Measurements from ENCODE around the gene FARS2. TPM values are rescaled to one million over a fixed set of nuclear protein-coding genes. Genes with fewer than 3 reads are reported as not detected.

FARS2 gene
- total RNA-seq, 1 donor from 2014 or later: 10.0 TPM

- ATAC-seq (no peak), DNase-seq (ENCODE audit: low spot score) (no peak)
Measured at GRCh38 chr6:5707281-5708045, 446.1 kb downstream of the FARS2 start.

DNA sequence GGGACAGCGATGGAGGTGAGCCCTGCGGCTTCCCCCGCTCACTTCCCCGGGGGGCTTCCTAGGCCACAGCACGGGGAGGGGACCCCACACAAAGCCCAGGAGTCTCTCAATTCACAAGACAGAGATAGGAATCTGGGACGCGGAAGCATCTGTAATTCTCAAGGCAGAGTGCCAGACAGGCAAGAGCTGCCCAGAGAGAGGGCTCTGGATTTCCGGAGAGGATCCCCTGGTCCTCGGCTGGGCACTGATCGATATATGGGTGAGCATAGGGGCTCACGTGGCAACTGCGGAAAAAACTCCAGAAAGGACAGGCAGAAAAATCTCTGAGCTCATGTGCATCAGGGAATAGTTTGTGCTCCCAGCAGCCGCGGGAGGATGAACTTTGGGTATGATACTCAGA lies 449.2 kb downstream of the FARS2 start:
- DNase-seq (ENCODE audit: low spot score): no peak
- no peak for ATAC-seq

DNA sequence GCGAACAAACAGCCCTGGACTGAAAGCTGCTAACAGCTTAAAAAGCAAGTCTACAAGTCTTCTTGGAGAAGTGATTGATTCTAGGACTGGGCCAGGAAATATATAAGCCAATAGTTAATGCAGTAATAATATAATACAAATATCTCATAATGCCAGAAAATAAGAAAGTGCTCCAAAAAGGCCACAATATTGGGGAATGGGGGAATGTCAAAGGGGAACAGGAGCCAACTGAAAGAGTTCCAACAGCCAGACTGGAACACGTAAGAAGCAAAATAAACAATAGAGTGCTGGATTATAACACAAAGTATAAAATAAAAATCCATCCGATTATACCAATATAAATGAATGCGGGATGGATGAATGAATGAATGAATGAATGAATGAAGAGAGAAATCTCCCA lies 449.6 kb downstream of the FARS2 start:
- no peak for DNase-seq (ENCODE audit: low spot score)
- ATAC-seq: no peak

- DNase-seq (ENCODE audit: low spot score): no peak
- ATAC-seq: no peak
Measured at GRCh38 chr6:5712349-5713215, 451.3 kb downstream of the FARS2 start.

- DNase-seq (ENCODE audit: low spot score): no peak
- no peak for ATAC-seq
Measured at GRCh38 chr6:5713519-5713918, 452.2 kb downstream of the FARS2 start.

GRCh38 chr6:5718231-5718947 lies 457.1 kb downstream of the FARS2 start:
- no peak for ATAC-seq
- DNase-seq (ENCODE audit: low spot score): no peak

- ATAC-seq (peak; percentile 58), DNase-seq (ENCODE audit: low spot score) (no peak)
Measured at GRCh38 chr6:5723841-5724691, 462.8 kb downstream of the FARS2 start.

DNA sequence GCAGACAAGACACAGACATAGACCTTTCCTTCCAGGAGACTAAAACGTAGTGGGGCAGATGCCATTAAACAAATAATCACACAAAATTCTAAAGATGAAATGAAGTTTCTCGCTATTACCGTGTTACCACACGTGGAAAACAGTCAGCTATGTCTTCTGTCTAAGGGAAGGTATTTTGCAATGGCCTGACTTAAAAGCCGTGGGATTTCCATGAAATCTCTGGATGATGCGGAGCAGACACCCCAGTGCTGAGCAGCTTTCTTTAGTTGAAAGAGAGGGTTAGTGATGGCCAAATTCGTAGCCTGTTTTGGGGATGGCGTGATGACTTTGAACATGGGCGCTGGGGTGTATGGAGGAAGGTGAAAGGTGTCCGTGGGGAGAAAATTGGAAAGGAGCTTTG lies 463.6 kb downstream of the FARS2 start:
- ATAC-seq: no peak
- no peak for DNase-seq (ENCODE audit: low spot score)

- no peak for DNase-seq (ENCODE audit: low spot score)
- ATAC-seq: no peak
Measured at GRCh38 chr6:5726976-5727718, 465.8 kb downstream of the FARS2 start.

DNA sequence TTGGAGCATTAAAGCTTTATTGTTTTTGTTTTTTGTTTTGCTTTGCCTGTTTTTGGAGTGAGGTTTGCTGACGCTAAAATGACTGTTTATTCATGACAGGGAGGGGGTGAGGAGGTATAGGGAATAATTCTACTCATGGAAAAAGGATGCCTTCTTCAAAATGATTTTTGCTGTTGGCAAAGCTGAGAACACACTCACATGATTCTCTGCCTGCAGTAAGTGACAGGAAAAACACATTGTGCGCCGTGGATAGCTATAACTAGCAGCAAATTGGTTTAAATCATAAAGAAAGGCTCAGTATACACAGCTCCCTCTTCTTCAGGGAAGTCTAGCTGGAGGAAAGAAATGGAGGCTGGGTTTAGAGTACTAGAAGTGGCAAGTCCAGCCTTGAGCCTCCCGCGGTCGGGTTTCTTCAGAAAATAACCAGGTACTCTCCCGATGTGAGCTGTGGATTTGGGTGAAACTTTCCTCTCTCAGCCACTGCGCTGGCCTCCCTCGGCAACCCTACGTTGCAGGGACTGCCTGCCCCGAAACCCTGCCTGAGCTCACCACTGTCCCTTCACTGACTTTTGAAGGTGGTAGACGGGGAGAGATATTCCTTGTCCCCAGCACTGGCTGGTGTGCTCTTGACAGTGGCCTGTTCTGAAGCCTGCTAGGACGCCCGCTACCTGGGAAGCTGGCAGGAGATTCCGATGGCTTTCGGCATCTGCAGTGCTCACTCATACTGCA lies 467.2 kb downstream of the FARS2 start:
- ATAC-seq (no peak), DNase-seq (ENCODE audit: low spot score) (no peak)

DNA sequence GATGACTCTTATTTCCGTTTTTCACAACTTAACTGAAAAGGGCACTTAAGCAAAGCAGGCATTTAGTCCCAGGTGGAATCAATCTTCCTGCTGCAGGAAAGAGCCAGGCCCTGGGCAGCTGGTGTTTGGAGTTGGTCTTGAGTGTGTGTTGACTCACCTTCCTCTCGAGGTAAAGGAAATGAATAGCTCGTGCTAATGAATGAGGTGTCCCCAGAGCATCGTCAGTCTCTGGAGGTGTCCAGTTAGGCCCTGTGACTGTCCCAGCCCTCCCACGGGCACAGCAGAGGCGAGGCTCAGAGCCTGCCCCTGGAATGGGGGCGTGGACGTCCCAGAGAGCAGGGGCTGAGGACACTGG lies 467.7 kb downstream of the FARS2 start:
- DNase-seq (ENCODE audit: low spot score) (no peak), ATAC-seq (no peak)

DNA sequence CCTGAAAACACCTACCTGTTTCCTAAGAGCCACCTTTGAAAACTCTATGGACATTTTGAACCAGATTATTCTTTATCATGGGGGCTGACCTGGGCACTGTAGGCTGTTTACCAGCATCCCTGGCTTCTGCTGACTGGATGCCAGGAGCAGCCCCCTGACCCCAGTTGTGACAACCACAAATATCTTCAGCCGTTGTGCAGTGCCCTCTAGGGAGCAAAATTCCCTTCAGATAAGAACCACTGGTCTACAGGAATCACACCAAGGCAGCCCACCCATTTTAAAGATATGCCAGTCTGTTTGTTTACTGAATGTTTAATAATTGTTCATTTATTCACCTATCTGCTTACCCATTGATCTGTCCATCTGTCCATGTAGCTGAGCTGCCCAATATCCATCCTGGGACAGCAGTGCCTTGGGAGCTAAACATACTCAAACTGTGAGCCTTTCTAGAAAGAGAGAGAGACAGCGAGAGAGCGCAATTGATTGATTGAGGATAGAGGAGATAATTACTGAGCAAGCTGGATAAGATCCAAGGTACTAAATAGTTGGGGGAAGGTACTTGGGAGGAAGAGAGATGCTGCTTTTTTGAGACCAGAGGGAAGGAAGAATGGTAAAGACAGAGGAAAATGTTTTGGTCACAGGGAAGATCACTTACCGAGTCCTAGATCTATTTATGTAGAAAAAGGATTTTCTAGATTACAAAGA lies 468.7 kb downstream of the FARS2 start:
- no peak for ATAC-seq
- DNase-seq (ENCODE audit: low spot score): no peak

DNA sequence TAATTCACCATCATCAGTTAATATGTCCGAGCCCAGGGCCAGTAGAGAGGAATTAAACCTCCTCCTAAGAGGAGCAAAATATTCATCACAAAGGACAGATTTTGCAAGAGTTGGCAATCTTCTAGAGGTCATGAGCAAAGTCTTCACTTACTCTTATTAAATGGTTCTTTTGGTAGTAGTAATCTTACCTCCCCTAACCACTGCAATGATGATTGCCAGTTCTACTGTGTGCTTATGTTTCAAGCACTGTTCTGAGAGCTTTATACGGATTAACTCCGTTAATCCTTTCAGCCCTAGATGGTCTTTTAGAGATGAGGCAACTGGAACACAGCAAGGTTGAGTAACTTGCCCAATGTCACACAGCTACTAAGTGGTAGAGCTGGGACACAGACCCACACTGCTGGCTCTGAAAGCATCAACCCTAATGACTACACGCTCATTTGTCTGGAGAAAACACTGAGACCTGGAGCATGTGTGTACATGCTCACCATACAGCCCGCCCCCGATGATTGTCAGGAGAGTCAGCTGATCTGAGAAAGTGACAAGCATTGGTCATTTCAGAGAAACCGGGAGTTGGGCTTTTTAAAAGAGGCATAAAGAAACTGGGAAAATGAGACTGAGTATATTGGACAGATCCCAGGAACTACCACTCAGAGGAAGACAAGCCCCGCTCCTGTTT lies 469.4 kb downstream of the FARS2 start:
- DNase-seq (ENCODE audit: low spot score) (no peak), ATAC-seq (no peak)

DNA sequence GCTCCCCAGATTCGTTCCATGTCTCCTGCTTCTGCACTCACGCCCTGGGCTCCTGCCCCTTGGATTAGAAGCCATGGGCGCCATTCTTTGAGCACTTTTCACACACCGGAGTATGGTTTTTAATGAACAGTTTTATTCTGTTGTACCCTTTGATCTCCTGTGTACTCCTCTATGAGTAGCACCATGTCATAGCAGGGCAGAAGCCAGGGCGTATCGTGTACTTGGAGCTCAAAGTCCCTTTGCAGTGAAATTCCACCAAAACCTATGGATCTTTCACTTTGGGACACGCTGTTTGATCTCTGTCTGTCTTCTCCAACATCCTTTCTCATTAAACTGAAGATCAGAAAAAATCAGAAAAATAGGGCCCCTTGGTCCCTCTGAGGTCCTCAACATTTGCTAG lies 470.1 kb downstream of the FARS2 start:
- DNase-seq (ENCODE audit: low spot score): no peak
- ATAC-seq: no peak

DNA sequence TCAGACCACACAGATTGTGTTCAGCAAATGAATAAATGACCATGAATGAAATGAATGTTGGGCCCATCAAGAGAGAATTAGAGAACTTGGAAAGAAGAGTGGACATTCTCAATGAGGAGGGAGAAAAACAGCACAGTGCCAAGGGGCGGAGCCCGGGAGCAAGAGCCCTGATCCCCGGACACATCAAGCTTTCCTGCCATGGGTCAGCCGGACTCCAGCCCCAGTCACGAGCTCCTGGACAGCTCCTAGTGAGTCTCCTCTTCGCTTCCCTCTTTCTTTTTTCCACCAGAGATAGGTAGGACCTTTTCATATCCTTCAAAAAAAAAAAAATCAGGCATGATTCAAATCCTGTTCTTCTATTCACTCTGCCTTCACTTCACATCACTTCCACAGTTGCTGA lies 471.2 kb downstream of the FARS2 start:
- ATAC-seq (no peak), DNase-seq (ENCODE audit: low spot score) (no peak)

GRCh38 chr6:5736016-5736738 lies 474.9 kb downstream of the FARS2 start:
- ATAC-seq: peak; percentile 56

DNA sequence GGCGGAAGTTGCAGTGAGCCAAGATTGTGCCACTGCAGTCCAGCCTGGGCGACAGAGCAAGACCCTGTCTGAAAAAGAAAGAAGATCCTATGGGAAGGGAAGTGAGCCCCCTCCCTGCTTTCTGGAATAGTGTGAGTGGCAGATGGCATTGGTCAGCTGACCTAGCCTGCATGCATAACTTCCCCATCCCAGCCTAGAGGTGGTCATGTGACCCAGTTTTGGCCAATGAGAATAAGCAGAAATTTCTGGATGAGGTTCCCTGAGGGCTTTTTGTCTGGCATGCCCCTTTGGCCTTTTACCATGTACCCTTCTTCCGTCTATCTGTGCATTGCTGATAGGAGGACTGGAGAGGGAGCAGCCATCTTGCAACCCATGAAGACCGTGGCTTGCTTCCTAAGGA lies 476.1 kb downstream of the FARS2 start:
- DNase-seq (ENCODE audit: low spot score) (no peak), ATAC-seq (no peak)

More at GRCh38 chr6:5736016-5736738, 474.9 kb downstream of the FARS2 start:
- DNase-seq (ENCODE audit: low spot score): no peak

Data from left lobe of liver (tissue), 2 donors.